GM12878 (cell line): ENCODE data around the gene MACROD2. TPM values are rescaled to one million over a fixed set of nuclear protein-coding genes. Genes with fewer than 3 reads are reported as not detected.

Experiments used
- ATAC-seq: fragments of 200-7000 bp; cut with Tn5 transposase; 3 replicates; pipeline ENCODE4 v1.9.1; 2020; ENCODE audit warnings: mild to moderate bottlenecking, moderate library complexity
- BruUV-seq: library from RNA; stranded (reverse); fragments of 400-500 nt; replicated peaks from 2 replicates; lab custom pipeline; 2021; lab: Mats Ljungman, UMichigan
- CTCF ChIA-PET: fragments of 300-600 bp; sonication (Branson Sonifier 250); formaldehyde crosslinking; extraction: SDS; loops from one replicate; lab custom pipeline; 2021; ENCODE audit warnings: inconsistent platforms; lab: Yijun Ruan, JAX
- POLR2A ChIA-PET: fragments of 350-600 bp; formaldehyde crosslinking; extraction: SDS; loops from one replicate; lab custom pipeline; 2021; ENCODE audit warnings: inconsistent platforms; lab: Charles Lee
- RAD21 ChIA-PET: fragments of 300-600 bp; sonication (Branson Sonifier 250); formaldehyde crosslinking; loops from one replicate; lab custom pipeline; 2023; ENCODE audit warnings: antibody characterized with exemption; ENCODE audit not compliant: unreplicated experiment; lab: Charles Lee
- SMC1A ChIA-PET: fragments of 300-600 bp; sonication (Branson Sonifier 250); formaldehyde crosslinking; loops from one replicate; lab custom pipeline; 2023; ENCODE audit not compliant: unreplicated experiment, uncharacterized antibody; lab: Charles Lee
- DNase-seq: peaks from one replicate; pipeline ENCODE4 v3.0.0-alpha.2; 2011; ENCODE audit warnings: low read depth, low spot score
- FAIRE-seq: peaks from 3 replicates; lab custom pipeline; 2011; peaks lifted over from hg19 to GRCh38; lab: Jason Lieb, UNC
- H2AFZ ChIP-seq: 2 replicates; pipeline ENCODE4 v1.6.0; 2011; ENCODE audit warnings: low read depth, low read length, control low read depth; ENCODE audit not compliant: control insufficient read depth
- H3K27ac ChIP-seq: 2 replicates; pipeline ENCODE4 v1.5.1; 2011; ENCODE audit warnings: control low read depth; ENCODE audit not compliant: control insufficient read depth, insufficient read depth
- H3K27me3 ChIP-seq, 2 experiments: replicated peaks in 1 of 2; 2 replicates each; pipeline versions ENCODE4 v1.6.0 to v1.6.1; 2011; ENCODE audit warnings: low read length in 1 of 2; ENCODE audit not compliant: control insufficient read depth in 2 of 2, insufficient read depth in 2 of 2
- H3K36me3 ChIP-seq, 2 experiments: 2 replicates each; pipeline ENCODE4 v1.5.1; 2011; ENCODE audit warnings: low read length in 1 of 2; ENCODE audit not compliant: control insufficient read depth in 2 of 2, insufficient read depth in 2 of 2
- H3K4me1 ChIP-seq: 2 replicates; pipeline ENCODE4 v1.6.1; 2011; ENCODE audit warnings: mild to moderate bottlenecking, low read length, moderate library complexity, mixed read lengths; ENCODE audit not compliant: control insufficient read depth, insufficient read depth
- H3K4me2 ChIP-seq: 2 replicates; pipeline ENCODE4 v1.6.0; 2011; ENCODE audit warnings: control low read depth; ENCODE audit not compliant: control insufficient read depth, insufficient read depth
- H3K4me3 ChIP-seq: fragments of 200-600 bp; sonication (generic); 2 replicates; pipeline ENCODE4 v1.5.1; 2016
- H3K79me2 ChIP-seq: 2 replicates; pipeline ENCODE4 v1.6.0; 2011; ENCODE audit warnings: low read length; ENCODE audit not compliant: control insufficient read depth, insufficient read depth
- H3K9ac ChIP-seq: 2 replicates; pipeline ENCODE4 v1.8.0; 2011; ENCODE audit warnings: low read length, control low read depth, mixed read lengths; ENCODE audit not compliant: control insufficient read depth, insufficient read depth
- H3K9me3 ChIP-seq: replicated peaks from 3 replicates; pipeline ENCODE4 v1.5.1; 2011; ENCODE audit warnings: mild to moderate bottlenecking, low read length; ENCODE audit not compliant: control insufficient read depth, insufficient read depth
- H4K20me1 ChIP-seq: 2 replicates; pipeline ENCODE4 v1.6.0; 2011; ENCODE audit not compliant: control insufficient read depth, insufficient read depth
- BMI1 ChIP-seq: fragments of 450-650 bp; IDR thresholded peaks from 2 replicates; pipeline ENCODE4 v1.6.1; 2016; ENCODE audit warnings: mild to moderate bottlenecking, moderate library complexity, borderline replicate concordance
- HDGF ChIP-seq: fragments of 450-650 bp; IDR thresholded peaks from 2 replicates; pipeline ENCODE4 v1.6.1; 2016; ENCODE audit warnings: antibody characterized with exemption
- NFYA ChIP-seq: IDR thresholded peaks from 2 replicates; pipeline ENCODE4 v1.6.1; 2011; ENCODE audit warnings: low read depth, mild to moderate bottlenecking, low read length, improper control_type of control experiment, borderline replicate concordance
- SUPT20H ChIP-seq: IDR thresholded peaks from 2 replicates; pipeline ENCODE4 v1.6.1; 2011; ENCODE audit warnings: low read depth, mild to moderate bottlenecking, low read length, moderate library complexity, borderline replicate concordance; ENCODE audit not compliant: control insufficient read depth
- WRNIP1 ChIP-seq: IDR thresholded peaks from 2 replicates; pipeline ENCODE4 v1.6.1; 2011; ENCODE audit warnings: low read depth, low read length, improper control_type of control experiment, borderline replicate concordance
- ZNF24 ChIP-seq: fragments of 450-650 bp; IDR thresholded peaks from 2 replicates; pipeline ENCODE4 v1.6.1; 2017; ENCODE audit warnings: antibody characterized with exemption, mild to moderate bottlenecking
- ZNF687 ChIP-seq: fragments of 450-650 bp; IDR thresholded peaks from 2 replicates; pipeline ENCODE4 v1.6.1; 2017; ENCODE audit warnings: mild to moderate bottlenecking, moderate library complexity
- WGBS: methylation state at CpG from one replicate; pipeline ENCODE4 v1.1.6; 2016; ENCODE audit warnings: low lambda C conversion rate; ENCODE audit not compliant: insufficient replicate concordance, insufficient coverage; ENCODE audit errors: missing lambda C conversion rate; 5-methylcytosine and 5-hydroxymethylcytosine counted together
- in situ Hi-C: fragments of 300-500 bp; cut with MboI; formaldehyde crosslinking; loops from 9 replicates; pipeline ENCODE4 v1.14.3; 2018; ENCODE audit warnings: mixed read lengths
- intact Hi-C: fragments of 100-400 bp; cut with micrococcal nuclease; formaldehyde crosslinking; loops from one replicate; pipeline ENCODE4 v1.14.2; 2022; ENCODE audit not compliant: unreplicated experiment
- polyA plus RNA-seq, 11 experiments: library from polyadenylated mRNA; depleted of rRNA in 4 of 11; unstranded in 6 of 11; stranded (reverse) in 5 of 11; fragments of >200 nt; fragmentation: Nextera tagmentation in 4 of 11; fragmentation: Illumina TruSeq in 1 of 11; extraction: Ambion mirVana in 4 of 11; extraction: Trizol in 1 of 11; gene quantifications; 1 replicate in 1 of 11; 2 replicates in 10 of 11; pipeline versions ENCODE4 v1.2.1 to v1.2.3, GENCODE V29; 2011 to 2016; ENCODE audit warnings: inconsistent platforms in 2 of 11, missing spikeins in 2 of 11, low read depth in 1 of 11
- total RNA-seq, 4 experiments: library from RNA; depleted of rRNA in 3 of 4; stranded (reverse); fragments of >200 nt in 3 of 4; fragmentation: Illumina TruSeq in 1 of 4; extraction: Trizol in 1 of 4; gene quantifications; 2 replicates each; pipeline versions ENCODE4 v1.2.1 to v1.2.3, GENCODE V29; 2013 to 2021
- TF ChIP-seq, protein P1 (sequence below): IDR thresholded peaks from 2 replicates; pipeline ENCODE4 v1.6.1; 2012; ENCODE audit warnings: low read depth, low read length, improper control_type of control experiment
- TF ChIP-seq, protein P2 (sequence below): IDR thresholded peaks from 2 replicates; pipeline ENCODE4 v1.6.1; 2011; ENCODE audit warnings: low read depth, low read length, improper control_type of control experiment, borderline replicate concordance
- TF ChIP-seq, protein P3 (sequence below): fragments of 450-650 bp; IDR thresholded peaks from 2 replicates; pipeline ENCODE4 v1.6.1; 2016; ENCODE audit warnings: mild to moderate bottlenecking

MACROD2 gene
- total and polyA plus RNA-seq, 10 of the 15 experiments (the other 5 are each of a cell fraction or from before 2014, with no cell fraction given): 1.1 to 21.5 (median 2.2) TPM

- no peak for TF ChIP-seq NFYA
- WGBS: 70% methylated on average over 3 of the region's 3 CpGs
- no peaks in the 10 kb centered on the region for H3K79me2 ChIP-seq
- H2AFZ ChIP-seq: no peak overlapping the region
- H3K4me1 ChIP-seq: no peaks in the 10 kb centered on the region
- no peaks in the 10 kb centered on the region for H3K27me3 ChIP-seq
- SMC1A ChIA-PET: no interaction called here
- FAIRE-seq: no peak
- H3K9ac ChIP-seq: no peak overlapping the region
- H3K36me3 ChIP-seq: no peaks in the 10 kb centered on the region
- no peaks in the 10 kb centered on the region for H4K20me1 ChIP-seq
- no TSS peak for BruUV-seq
- no peak overlapping the region for H3K27ac ChIP-seq
- POLR2A ChIA-PET: no interaction called here
- H3K4me2 ChIP-seq: no peak overlapping the region
- H3K9me3 ChIP-seq: no peaks in the 10 kb centered on the region; the same call in 2 of the 3 replicates
- intact Hi-C loops: no loop called here
- no peak for DNase-seq
- in situ Hi-C loops: no loop called here
- RAD21 ChIA-PET: no interaction called here
- CTCF ChIA-PET: no interaction called here
- ATAC-seq: no peak
- H3K4me3 ChIP-seq: no peak overlapping the region
Observed at GRCh38 chr20:15507151-15507550, 1511.8 kb downstream of the MACROD2 start.

DNA sequence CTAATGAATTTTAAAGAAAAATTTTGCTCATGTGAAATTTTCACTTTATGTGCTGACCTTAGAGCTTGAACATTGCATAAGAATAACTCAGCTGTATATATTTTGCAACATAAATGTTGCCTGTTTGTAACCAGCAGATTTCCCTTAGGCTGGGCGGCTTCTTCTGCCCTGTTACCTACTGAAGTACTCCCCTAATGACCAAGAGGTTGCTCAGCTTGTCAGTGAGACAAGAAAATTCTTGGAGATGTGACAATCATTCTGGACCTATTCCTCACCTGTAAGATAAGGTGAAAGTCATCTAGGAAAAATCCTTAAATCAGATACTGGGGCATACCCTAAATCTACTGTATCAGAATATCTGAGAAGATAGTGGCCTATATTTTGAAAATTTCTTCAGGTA, 1516.2 kb downstream of the MACROD2 start:
- ChIA-PET POLR2A (no interaction called here), CTCF (no interaction called here), RAD21 (no interaction called here), SMC1A (interaction anchor here (1.1 kb wide), 1 partner anchor 19 kb away, joined by 4 read pairs; no protein-coding TSS in a partner anchor)
- Histone ChIP-seq H3K36me3 (no peaks in the 10 kb centered on the region), H4K20me1 (no peaks in the 10 kb centered on the region), H3K79me2 (no peaks in the 10 kb centered on the region), H3K27me3 (no peaks in the 10 kb centered on the region), H3K9ac (no peak overlapping the region), H3K9me3 (no peaks in the 10 kb centered on the region; the same call in 2 of the 3 replicates), H2AFZ (no peak overlapping the region), H3K27ac (no peak overlapping the region), H3K4me1 (no peaks in the 10 kb centered on the region), H3K4me2 (no peak overlapping the region), H3K4me3 (no peak overlapping the region)
- in situ Hi-C loops (no loop called here), intact Hi-C loops (no loop called here)
- BruUV-seq: no TSS peak
- 46% methylated on average over 1 of the region's 1 CpG for WGBS
- no peak for FAIRE-seq
- no peak for ATAC-seq
- no peak for DNase-seq
- TF ChIP-seq SUPT20H (no peak), HDGF (no peak), ZNF24 (no peak), WRNIP1 (no peak), ZNF687 (no peak), BMI1 (no peak)
- TF ChIP-seq, protein P1, sequence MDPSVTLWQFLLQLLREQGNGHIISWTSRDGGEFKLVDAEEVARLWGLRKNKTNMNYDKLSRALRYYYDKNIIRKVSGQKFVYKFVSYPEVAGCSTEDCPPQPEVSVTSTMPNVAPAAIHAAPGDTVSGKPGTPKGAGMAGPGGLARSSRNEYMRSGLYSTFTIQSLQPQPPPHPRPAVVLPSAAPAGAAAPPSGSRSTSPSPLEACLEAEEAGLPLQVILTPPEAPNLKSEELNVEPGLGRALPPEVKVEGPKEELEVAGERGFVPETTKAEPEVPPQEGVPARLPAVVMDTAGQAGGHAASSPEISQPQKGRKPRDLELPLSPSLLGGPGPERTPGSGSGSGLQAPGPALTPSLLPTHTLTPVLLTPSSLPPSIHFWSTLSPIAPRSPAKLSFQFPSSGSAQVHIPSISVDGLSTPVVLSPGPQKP: no peak
- TF ChIP-seq, protein P2, sequence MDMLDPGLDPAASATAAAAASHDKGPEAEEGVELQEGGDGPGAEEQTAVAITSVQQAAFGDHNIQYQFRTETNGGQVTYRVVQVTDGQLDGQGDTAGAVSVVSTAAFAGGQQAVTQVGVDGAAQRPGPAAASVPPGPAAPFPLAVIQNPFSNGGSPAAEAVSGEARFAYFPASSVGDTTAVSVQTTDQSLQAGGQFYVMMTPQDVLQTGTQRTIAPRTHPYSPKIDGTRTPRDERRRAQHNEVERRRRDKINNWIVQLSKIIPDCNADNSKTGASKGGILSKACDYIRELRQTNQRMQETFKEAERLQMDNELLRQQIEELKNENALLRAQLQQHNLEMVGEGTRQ: no peak
- TF ChIP-seq, protein P3, sequence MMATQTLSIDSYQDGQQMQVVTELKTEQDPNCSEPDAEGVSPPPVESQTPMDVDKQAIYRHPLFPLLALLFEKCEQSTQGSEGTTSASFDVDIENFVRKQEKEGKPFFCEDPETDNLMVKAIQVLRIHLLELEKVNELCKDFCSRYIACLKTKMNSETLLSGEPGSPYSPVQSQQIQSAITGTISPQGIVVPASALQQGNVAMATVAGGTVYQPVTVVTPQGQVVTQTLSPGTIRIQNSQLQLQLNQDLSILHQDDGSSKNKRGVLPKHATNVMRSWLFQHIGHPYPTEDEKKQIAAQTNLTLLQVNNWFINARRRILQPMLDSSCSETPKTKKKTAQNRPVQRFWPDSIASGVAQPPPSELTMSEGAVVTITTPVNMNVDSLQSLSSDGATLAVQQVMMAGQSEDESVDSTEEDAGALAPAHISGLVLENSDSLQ: no peak
